Measurements from ENCODE around the gene DPM2.

GRCh38 chr9:127963359-127964064 lies 25.9 kb upstream of the DPM2 start:
- TF ChIP-seq, protein P1, sequence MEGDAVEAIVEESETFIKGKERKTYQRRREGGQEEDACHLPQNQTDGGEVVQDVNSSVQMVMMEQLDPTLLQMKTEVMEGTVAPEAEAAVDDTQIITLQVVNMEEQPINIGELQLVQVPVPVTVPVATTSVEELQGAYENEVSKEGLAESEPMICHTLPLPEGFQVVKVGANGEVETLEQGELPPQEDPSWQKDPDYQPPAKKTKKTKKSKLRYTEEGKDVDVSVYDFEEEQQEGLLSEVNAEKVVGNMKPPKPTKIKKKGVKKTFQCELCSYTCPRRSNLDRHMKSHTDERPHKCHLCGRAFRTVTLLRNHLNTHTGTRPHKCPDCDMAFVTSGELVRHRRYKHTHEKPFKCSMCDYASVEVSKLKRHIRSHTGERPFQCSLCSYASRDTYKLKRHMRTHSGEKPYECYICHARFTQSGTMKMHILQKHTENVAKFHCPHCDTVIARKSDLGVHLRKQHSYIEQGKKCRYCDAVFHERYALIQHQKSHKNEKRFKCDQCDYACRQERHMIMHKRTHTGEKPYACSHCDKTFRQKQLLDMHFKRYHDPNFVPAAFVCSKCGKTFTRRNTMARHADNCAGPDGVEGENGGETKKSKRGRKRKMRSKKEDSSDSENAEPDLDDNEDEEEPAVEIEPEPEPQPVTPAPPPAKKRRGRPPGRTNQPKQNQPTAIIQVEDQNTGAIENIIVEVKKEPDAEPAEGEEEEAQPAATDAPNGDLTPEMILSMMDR (IDR thresholded peaks at IDR 0.05) = no peak
- no peak for TF ChIP-seq EZH2 (IDR thresholded peaks at IDR 0.05)
- TF ChIP-seq EZH2phosphoT487 (IDR thresholded peaks at IDR 0.05) = no peak
